ENCODE results near the gene RMRP. TPM values are rescaled to one million over a fixed set of nuclear protein-coding genes. Genes with fewer than 3 reads are reported as not detected.

Gene RMRP
- polyA plus RNA-seq, 1 donor (not counting 4 experiments of a cell fraction or from before 2014, with no cell fraction given): 21.6 TPM

- peaks cover 3% of the 10 kb centered on the region for H4K20me1 ChIP-seq (ENCODE audit: control insufficient read depth, extremely low read depth, insufficient read depth, low read length)
Observed at GRCh38 chr9:35705836-35706430, 48.1 kb upstream of the RMRP start.

GRCh38 chr9:35705372-35705771, 47.6 kb upstream of the RMRP start:
- dilution Hi-C loops (cut with MboI; ENCODE audit: extremely low pct_ligation_motif_present, low sequenced_read_pairs): no loop called here
- Histone ChIP-seq H3K4me2 (ENCODE audit: control insufficient read depth, extremely low read depth, insufficient read depth, low read depth, low read length) (no peak overlapping the region), H3K4me1 (ENCODE audit: control insufficient read depth, extremely low read depth, insufficient read depth, low read length) (no peaks in the 10 kb centered on the region), H3K27me3 (ENCODE audit: control insufficient read depth, extremely low read depth, insufficient read depth, low read length) (no peaks in the 10 kb centered on the region), H3K36me3 (ENCODE audit: control insufficient read depth in 2 of 2, extremely low read depth in 1 of 2, insufficient read depth in 2 of 2, low read length in 2 of 2) (peaks cover 56 to 76% of the 10 kb centered on the region in 2 experiments), H3K79me2 (ENCODE audit: control insufficient read depth, insufficient read depth, low read length) (no peaks in the 10 kb centered on the region), H2AFZ (ENCODE audit: control insufficient read depth, low read length) (no peak overlapping the region), H4K20me1 (ENCODE audit: control insufficient read depth, extremely low read depth, insufficient read depth, low read length) (peaks cover under 1% of the 10 kb centered on the region), H3K9ac (ENCODE audit: control insufficient read depth, extremely low read depth, insufficient read depth, low read length) (no peak overlapping the region), H3K4me3 (ENCODE audit: control insufficient read depth in 2 of 3, extremely low read depth in 1 of 3, insufficient read depth in 2 of 3, low read depth in 1 of 3, low read length in 3 of 3) (no peak overlapping the region), H3K9me3 (ENCODE audit: control insufficient read depth, low read depth, low read length) (no peaks in the 10 kb centered on the region), H3K9me1 (ENCODE audit: control insufficient read depth, extremely low read depth, insufficient read depth, low read length) (peaks cover 2% of the 10 kb centered on the region), H3K27ac (ENCODE audit: control insufficient read depth, insufficient read depth, low read length) (no peak overlapping the region)
- FAIRE-seq (no peak), DNase-seq (ENCODE audit: low read depth, low spot score) (no peak)
- no peak for TF ChIP-seq EZH2 (IDR thresholded peaks at IDR 0.05; ENCODE audit: low read length)

More at GRCh38 chr9:35705836-35706430, 48.1 kb upstream of the RMRP start:
- TF ChIP-seq EZH2 (IDR thresholded peaks at IDR 0.05; ENCODE audit: low read length): no peak
- no peak for TF ChIP-seq CTCF (optimal IDR thresholded peaks at IDR 0.05 in 1 of 3, IDR thresholded peaks at IDR 0.05 in 1 of 3, conservative IDR thresholded peaks at IDR 0.05 in 1 of 3; ENCODE audit: extremely low read depth in 1 of 3, insufficient read depth in 2 of 3, low read length in 3 of 3)
- dilution Hi-C loops (cut with MboI; ENCODE audit: extremely low pct_ligation_motif_present, low sequenced_read_pairs): no loop called here
- Histone ChIP-seq H3K27ac (ENCODE audit: control insufficient read depth, insufficient read depth, low read length) (no peak overlapping the region), H3K4me2 (ENCODE audit: control insufficient read depth, extremely low read depth, insufficient read depth, low read depth, low read length) (no peak overlapping the region), H3K9ac (ENCODE audit: control insufficient read depth, extremely low read depth, insufficient read depth, low read length) (no peak overlapping the region), H3K9me3 (ENCODE audit: control insufficient read depth, low read depth, low read length) (no peaks in the 10 kb centered on the region), H3K4me1 (ENCODE audit: control insufficient read depth, extremely low read depth, insufficient read depth, low read length) (no peaks in the 10 kb centered on the region), H3K4me3 (ENCODE audit: control insufficient read depth in 2 of 3, extremely low read depth in 1 of 3, insufficient read depth in 2 of 3, low read depth in 1 of 3, low read length in 3 of 3) (no peak overlapping the region), H3K9me1 (ENCODE audit: control insufficient read depth, extremely low read depth, insufficient read depth, low read length) (peaks cover 2% of the 10 kb centered on the region), H3K36me3 (ENCODE audit: control insufficient read depth in 2 of 2, extremely low read depth in 1 of 2, insufficient read depth in 2 of 2, low read length in 2 of 2) (peaks cover 57 to 76% of the 10 kb centered on the region in 2 experiments), H2AFZ (ENCODE audit: control insufficient read depth, low read length) (no peak overlapping the region), H3K79me2 (ENCODE audit: control insufficient read depth, insufficient read depth, low read length) (no peaks in the 10 kb centered on the region), H3K27me3 (ENCODE audit: control insufficient read depth, extremely low read depth, insufficient read depth, low read length) (no peaks in the 10 kb centered on the region)
- no peak for DNase-seq (ENCODE audit: low read depth, low spot score)
- FAIRE-seq: no peak

All from keratinocyte (primary cell).